Activated T-helper 2 cell treated with anti-CD3 and anti-CD28 coated beads, Interferon-gamma antibody, Interleukin-2, Interleukin-4, amounts not matched to agents 10 μg/mL and 5 μg/mL and 100 μg/mL, durations not matched to agents 14 hours and 24 hours and 36 hours (primary cell): Measurements from ENCODE around the gene UCHL3. TPM values are rescaled to one million over a fixed set of nuclear protein-coding genes. Genes with fewer than 3 reads are reported as not detected.

Experiments used
- DNase-seq: peaks from one replicate; pipeline ENCODE4 v3.0.0; 2021; ENCODE audit warnings: low spot score
- H3K27ac Mint-ChIP-seq: one replicate; pipeline ENCODE4 v1.8.0; 2021; ENCODE audit warnings: mixed read lengths
- H3K27me3 Mint-ChIP-seq: one replicate; pipeline ENCODE4 v1.8.0; 2021; ENCODE audit warnings: low read depth, mixed read lengths
- H3K36me3 Mint-ChIP-seq: one replicate; pipeline ENCODE4 v1.8.0; 2021; ENCODE audit warnings: low read depth, mixed read lengths
- H3K4me1 Mint-ChIP-seq: one replicate; pipeline ENCODE4 v1.8.0; 2021; ENCODE audit warnings: low read depth, mixed read lengths
- H3K4me3 Mint-ChIP-seq: one replicate; pipeline ENCODE4 v1.8.0; 2021; ENCODE audit warnings: low read depth, mild to moderate bottlenecking, moderate library complexity, mixed read lengths
- H3K9me3 Mint-ChIP-seq: one replicate; pipeline ENCODE4 v1.8.0; 2021; ENCODE audit warnings: mixed read lengths
- intact Hi-C: fragments of 100-400 bp; cut with micrococcal nuclease; formaldehyde crosslinking; loops from one replicate; pipeline ENCODE4 v1.15.1; 2023
- total RNA-seq: library from RNA; stranded (reverse); gene quantifications from 2 replicates; pipeline ENCODE4 v1.2.3, GENCODE V29; 2022

UCHL3 gene
- total RNA-seq, 1 donor from 2014 or later, result 35.4 TPM

- no peaks in the 10 kb centered on the region for H3K27me3 Mint-ChIP-seq
- intact Hi-C loops, result no loop called here
- DNase-seq, result no peak
- H3K4me1 Mint-ChIP-seq, result peaks cover 4% of the 10 kb centered on the region
- H3K27ac Mint-ChIP-seq, result no peak overlapping the region
- no peak overlapping the region for H3K4me3 Mint-ChIP-seq
- H3K9me3 Mint-ChIP-seq, result no peaks in the 10 kb centered on the region
- no peaks in the 10 kb centered on the region for H3K36me3 Mint-ChIP-seq
These were observed 62.8 kb downstream of the UCHL3 start for GRCh38 chr13:75612354-75612753.

- Mint-ChIP-seq H3K9me3 (no peaks in the 10 kb centered on the region), H3K27ac (no peak overlapping the region), H3K27me3 (no peaks in the 10 kb centered on the region), H3K4me3 (no peak overlapping the region), H3K4me1 (peaks cover 4% of the 10 kb centered on the region), H3K36me3 (no peaks in the 10 kb centered on the region)
- DNase-seq, result no peak
- intact Hi-C loops, result no loop called here
These were observed 67.6 kb downstream of the UCHL3 start for GRCh38 chr13:75617230-75617629.

- intact Hi-C loops, result no loop called here
- no peak overlapping the region for H3K27ac Mint-ChIP-seq
- H3K36me3 Mint-ChIP-seq, result no peaks in the 10 kb centered on the region
- H3K4me1 Mint-ChIP-seq, result peaks cover 4% of the 10 kb centered on the region
- H3K4me3 Mint-ChIP-seq, result no peak overlapping the region
- DNase-seq, result no peak
- H3K9me3 Mint-ChIP-seq, result no peaks in the 10 kb centered on the region
- no peaks in the 10 kb centered on the region for H3K27me3 Mint-ChIP-seq
These were observed 68.7 kb downstream of the UCHL3 start for GRCh38 chr13:75618308-75618707.

GRCh38 chr13:75620020-75620419 lies 70.4 kb downstream of the UCHL3 start:
- H3K36me3 Mint-ChIP-seq, result peaks cover 1% of the 10 kb centered on the region
- intact Hi-C loops, result no loop called here
- H3K4me3 Mint-ChIP-seq, result no peak overlapping the region
- no peak for DNase-seq
- H3K9me3 Mint-ChIP-seq, result no peaks in the 10 kb centered on the region
- peaks cover 4% of the 10 kb centered on the region for H3K4me1 Mint-ChIP-seq
- no peaks in the 10 kb centered on the region for H3K27me3 Mint-ChIP-seq
- H3K27ac Mint-ChIP-seq, result no peak overlapping the region

GRCh38 chr13:75621147-75621546 lies 71.6 kb downstream of the UCHL3 start:
- Mint-ChIP-seq H3K27me3 (no peaks in the 10 kb centered on the region), H3K9me3 (no peaks in the 10 kb centered on the region), H3K4me1 (peaks cover 4% of the 10 kb centered on the region), H3K27ac (no peak overlapping the region), H3K36me3 (peaks cover 5% of the 10 kb centered on the region), H3K4me3 (no peak overlapping the region)
- intact Hi-C loops, result no loop called here
- no peak for DNase-seq

GRCh38 chr13:75628801-75629200 lies 79.2 kb downstream of the UCHL3 start:
- no peak for DNase-seq
- Mint-ChIP-seq H3K9me3 (no peaks in the 10 kb centered on the region), H3K4me3 (no peak overlapping the region), H3K36me3 (peaks cover 5% of the 10 kb centered on the region), H3K27ac (no peak overlapping the region), H3K4me1 (peaks cover 4% of the 10 kb centered on the region), H3K27me3 (peaks cover 4% of the 10 kb centered on the region)
- intact Hi-C loops, result no loop called here

- intact Hi-C loops, result no loop called here
- DNase-seq, result no peak
- Mint-ChIP-seq H3K27me3 (peaks cover 22% of the 10 kb centered on the region), H3K36me3 (no peaks in the 10 kb centered on the region), H3K4me3 (peak overlapping the region; percentile 23), H3K9me3 (no peaks in the 10 kb centered on the region), H3K27ac (no peak overlapping the region), H3K4me1 (peaks cover 11% of the 10 kb centered on the region)
These were observed 83.7 kb downstream of the UCHL3 start for GRCh38 chr13:75633285-75633684.

GRCh38 chr13:75635101-75635827 lies 85.7 kb downstream of the UCHL3 start:
- intact Hi-C loops, result loop anchor here (5.0 kb wide), 3 partner anchors 37 to 153 kb away; partner anchors contain the start of genes TBC1D4 and UCHL3
- Mint-ChIP-seq H3K4me1 (peaks cover 13% of the 10 kb centered on the region), H3K9me3 (no peaks in the 10 kb centered on the region), H3K4me3 (no peak overlapping the region), H3K27me3 (peaks cover 34% of the 10 kb centered on the region), H3K36me3 (no peaks in the 10 kb centered on the region), H3K27ac (no peak overlapping the region)
- no peak for DNase-seq

GRCh38 chr13:75635828-75636435 lies 86.3 kb downstream of the UCHL3 start, which contains the start of gene LMO7:
TSS of gene LMO7 (plus strand) at chr13:75636330. CDS start at chr13:75636658, 328 bp downstream.
- DNase-seq, result peak; percentile 27
- Mint-ChIP-seq H3K4me3 (peak within 1 kb of the TSS; percentile 73), H3K9me3 (no peaks in the 10 kb centered on the region), H3K4me1 (peaks cover 13% of the 10 kb centered on the region), H3K36me3 (no peaks in the 10 kb centered on the region), H3K27me3 (peaks cover 36% of the 10 kb centered on the region), H3K27ac (no peak within 1 kb of the TSS)
- intact Hi-C loops, result loop anchor here (5.0 kb wide), 3 partner anchors 36 to 154 kb away; partner anchors contain the start of genes TBC1D4 and UCHL3

- Mint-ChIP-seq H3K4me1 (peaks cover 13% of the 10 kb centered on the region), H3K27me3 (peaks cover 36% of the 10 kb centered on the region), H3K27ac (no peak overlapping the region), H3K36me3 (no peaks in the 10 kb centered on the region), H3K9me3 (no peaks in the 10 kb centered on the region), H3K4me3 (peak overlapping the region; percentile 73)
- intact Hi-C loops, result loop anchor here (5.0 kb wide), 3 partner anchors 36 to 154 kb away; partner anchors contain the start of genes TBC1D4 and UCHL3
- peak; percentile 28 for DNase-seq
These were observed 87.0 kb downstream of the UCHL3 start for GRCh38 chr13:75636436-75637180.

GRCh38 chr13:75637181-75637750 lies 87.7 kb downstream of the UCHL3 start:
- Mint-ChIP-seq H3K4me3 (peak overlapping the region; percentile 73), H3K27ac (no peak overlapping the region), H3K27me3 (peaks cover 36% of the 10 kb centered on the region), H3K36me3 (no peaks in the 10 kb centered on the region), H3K4me1 (peaks cover 13% of the 10 kb centered on the region), H3K9me3 (no peaks in the 10 kb centered on the region)
- intact Hi-C loops, result loop anchor here (5.0 kb wide), 3 partner anchors 35 to 155 kb away; partner anchors contain the start of genes TBC1D4 and UCHL3
- no peak for DNase-seq

- Mint-ChIP-seq H3K4me1 (peaks cover 9% of the 10 kb centered on the region), H3K27ac (no peak overlapping the region)
These were observed 89.9 kb downstream of the UCHL3 start for GRCh38 chr13:75639454-75639853.

More at GRCh38 chr13:75639454-75639853, 89.9 kb downstream of the UCHL3 start:
- Mint-ChIP-seq H3K27me3 (peaks cover 29% of the 10 kb centered on the region), H3K4me3 (no peak overlapping the region), H3K36me3 (no peaks in the 10 kb centered on the region), H3K9me3 (no peaks in the 10 kb centered on the region)
- no peak for DNase-seq
- intact Hi-C loops, result loop anchor here (5.0 kb wide), 3 partner anchors 33 to 157 kb away; partner anchors contain the start of genes TBC1D4 and UCHL3
